HG03565 (cell line): ENCODE data around the gene GYG1.

ENCODE experiments used
- ATAC-seq: cut with Tn5 transposase; IDR thresholded peaks from one replicate; pipeline ENCODE4 v1.9.1; 2021; ENCODE audit warnings: mild to moderate bottlenecking, moderate library complexity; ENCODE audit not compliant: unreplicated experiment

The GYG1 gene

DNA sequence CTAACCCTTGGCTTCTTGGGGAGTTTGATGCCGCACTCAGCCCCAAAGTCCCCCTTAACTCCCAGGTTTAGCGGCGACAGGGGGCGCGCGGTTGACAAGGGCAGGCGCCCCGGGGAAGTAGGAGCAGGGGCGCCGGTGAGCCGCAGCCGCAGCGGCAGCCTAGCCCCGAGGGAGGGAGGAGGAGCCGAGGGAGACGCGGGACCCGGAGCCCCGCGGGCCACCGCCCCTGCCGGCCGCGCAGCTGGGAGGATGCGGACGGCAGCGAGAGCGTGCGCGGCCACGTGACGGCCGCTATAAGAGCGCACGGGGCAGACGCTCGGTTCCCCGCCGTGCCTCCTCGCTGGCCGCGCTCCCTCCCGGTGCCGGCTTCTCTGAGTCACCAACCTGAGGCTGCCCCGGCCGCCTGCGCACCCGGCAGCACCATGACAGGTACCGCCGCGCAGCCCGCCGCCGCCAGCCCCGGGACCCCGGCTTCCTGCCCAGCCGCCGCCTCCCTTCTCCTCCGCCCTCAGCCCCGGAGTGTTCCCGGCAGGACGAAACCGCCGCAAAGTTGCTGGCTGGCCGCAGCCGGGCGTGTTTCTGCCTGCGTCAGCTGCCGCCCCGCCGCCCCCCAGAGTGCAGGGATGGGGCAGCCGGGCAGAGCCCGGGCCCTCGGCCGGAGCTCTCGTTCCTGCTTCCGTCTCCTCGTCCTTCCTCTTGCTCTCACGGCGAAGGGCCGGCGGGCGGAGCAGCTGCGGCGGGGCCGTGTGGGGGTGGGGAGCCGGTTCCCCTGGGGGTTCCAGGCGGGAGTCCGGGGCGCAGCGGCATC, at the start of gene GYG1:
Gene GYG1, plus strand, starts transcription at position 322 of the 808 bp plus-strand sequence. Its CDS starts 101 bp downstream, at position 423.
- ATAC-seq = peak; percentile 85

GRCh38 chr3:148943506-148944205, 47.7 kb upstream of the GYG1 start:
- ATAC-seq = peak; percentile 99

DNA sequence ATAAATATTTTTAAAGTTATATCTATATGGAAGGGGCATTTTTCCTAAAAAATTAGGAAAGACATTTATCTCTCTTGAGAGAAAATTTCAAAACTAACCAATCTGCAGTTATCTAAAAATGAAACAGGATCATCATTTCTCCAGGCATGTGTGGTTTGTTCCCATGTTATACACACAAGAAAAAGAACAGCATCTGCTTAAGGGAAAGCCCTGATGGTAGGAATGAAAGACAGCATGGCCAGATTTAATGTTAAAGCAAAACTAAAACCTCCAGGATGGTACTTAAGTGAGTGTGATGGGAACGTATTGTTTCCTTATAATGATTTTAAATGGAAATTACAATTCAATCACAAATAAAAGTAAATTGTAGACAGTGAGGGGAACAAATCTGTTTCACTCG, 46.2 kb upstream of the GYG1 start:
- ATAC-seq = no peak

DNA sequence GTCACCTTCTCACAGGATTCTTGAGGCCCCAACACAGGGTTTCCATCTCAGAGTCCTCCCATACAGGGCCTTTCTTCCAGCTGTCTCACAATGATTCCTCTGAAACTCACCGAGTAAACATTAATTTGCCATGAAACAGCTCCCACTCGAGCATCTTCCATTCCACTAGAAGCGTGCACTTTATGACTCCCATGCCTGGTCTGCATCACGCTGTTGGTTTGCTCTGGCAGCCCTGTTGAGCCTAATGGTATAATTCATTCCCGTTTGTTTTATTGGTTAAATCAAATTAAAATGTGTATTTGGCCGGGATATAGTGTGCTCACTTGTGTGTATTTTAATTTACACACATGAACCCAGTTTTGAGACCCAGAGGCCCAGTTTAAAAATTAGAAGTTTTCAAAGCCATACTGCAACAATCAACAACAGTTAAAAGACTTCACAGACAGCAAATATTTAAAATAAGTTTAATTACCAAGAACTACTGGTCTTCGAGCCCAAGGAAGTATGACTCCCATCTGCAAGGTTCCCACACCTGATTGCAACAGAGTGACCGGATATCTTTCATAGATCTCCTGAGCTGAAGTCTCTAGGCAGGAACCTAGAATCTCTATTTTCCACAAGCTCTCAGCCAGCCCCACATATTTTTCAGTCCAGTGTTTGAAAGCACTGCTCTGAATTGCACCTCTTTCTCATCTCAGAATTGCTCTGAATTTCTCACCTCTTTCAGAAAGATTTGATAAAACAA, 42.3 kb upstream of the GYG1 start:
- no peak for ATAC-seq

DNA sequence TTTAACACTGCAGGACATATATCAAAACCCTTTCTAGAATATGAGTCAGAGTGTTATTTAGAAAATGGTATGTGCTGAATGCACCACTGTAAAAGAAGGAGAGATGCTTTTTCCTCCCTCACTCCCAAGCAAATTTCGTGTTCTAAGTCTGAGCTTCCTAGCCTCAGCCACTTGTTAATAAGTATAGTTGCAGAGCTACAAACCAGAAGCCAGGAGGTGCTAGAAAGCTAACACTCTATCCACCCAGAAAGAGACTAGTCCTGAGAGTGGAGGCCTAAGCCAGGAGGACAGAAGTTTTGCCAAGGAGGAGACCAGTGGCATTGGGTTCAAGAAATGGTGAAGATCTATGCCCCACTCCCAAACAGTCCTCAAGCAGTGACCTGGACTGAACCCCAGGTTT, 40.5 kb upstream of the GYG1 start:
- peak; percentile 71 for ATAC-seq

DNA sequence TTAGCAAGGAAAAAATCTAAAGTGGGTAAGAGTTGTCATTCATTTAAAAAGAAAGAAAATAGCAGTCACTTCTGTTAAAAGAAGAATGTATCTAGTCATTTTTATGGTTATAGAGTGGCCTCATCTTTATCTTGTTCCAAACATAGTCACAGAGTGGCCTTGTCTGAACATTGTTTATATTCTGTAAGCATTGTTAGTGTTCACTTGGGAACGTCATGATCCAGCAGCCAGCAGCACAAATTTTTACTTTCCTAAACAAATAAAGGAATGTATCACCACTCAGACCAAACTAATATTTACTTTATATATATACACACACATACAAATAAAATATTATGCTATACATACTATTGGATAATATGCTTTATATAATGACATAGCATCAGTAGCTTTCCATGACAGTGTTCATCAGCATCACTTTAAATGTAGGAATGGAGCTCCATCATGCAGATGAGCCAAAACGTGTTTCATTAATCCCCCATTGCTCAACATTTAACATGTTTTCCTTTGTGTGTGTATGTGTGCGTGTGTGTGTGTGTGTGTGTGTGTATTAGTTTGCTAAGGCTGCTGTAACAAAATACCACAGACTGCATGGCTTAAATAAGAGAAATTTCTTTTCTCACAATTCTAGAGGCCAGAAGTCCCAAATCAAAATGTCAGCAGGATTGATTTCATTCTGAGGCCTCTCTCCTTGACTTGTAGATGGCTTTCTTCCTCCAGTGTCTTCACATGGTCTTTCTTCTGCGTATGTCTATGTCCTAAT, 39.6 kb upstream of the GYG1 start:
- no peak for ATAC-seq

GRCh38 chr3:148953094-148953493, 38.2 kb upstream of the GYG1 start:
- ATAC-seq = no peak

GRCh38 chr3:148954981-148955380, 36.4 kb upstream of the GYG1 start:
- ATAC-seq = no peak

DNA sequence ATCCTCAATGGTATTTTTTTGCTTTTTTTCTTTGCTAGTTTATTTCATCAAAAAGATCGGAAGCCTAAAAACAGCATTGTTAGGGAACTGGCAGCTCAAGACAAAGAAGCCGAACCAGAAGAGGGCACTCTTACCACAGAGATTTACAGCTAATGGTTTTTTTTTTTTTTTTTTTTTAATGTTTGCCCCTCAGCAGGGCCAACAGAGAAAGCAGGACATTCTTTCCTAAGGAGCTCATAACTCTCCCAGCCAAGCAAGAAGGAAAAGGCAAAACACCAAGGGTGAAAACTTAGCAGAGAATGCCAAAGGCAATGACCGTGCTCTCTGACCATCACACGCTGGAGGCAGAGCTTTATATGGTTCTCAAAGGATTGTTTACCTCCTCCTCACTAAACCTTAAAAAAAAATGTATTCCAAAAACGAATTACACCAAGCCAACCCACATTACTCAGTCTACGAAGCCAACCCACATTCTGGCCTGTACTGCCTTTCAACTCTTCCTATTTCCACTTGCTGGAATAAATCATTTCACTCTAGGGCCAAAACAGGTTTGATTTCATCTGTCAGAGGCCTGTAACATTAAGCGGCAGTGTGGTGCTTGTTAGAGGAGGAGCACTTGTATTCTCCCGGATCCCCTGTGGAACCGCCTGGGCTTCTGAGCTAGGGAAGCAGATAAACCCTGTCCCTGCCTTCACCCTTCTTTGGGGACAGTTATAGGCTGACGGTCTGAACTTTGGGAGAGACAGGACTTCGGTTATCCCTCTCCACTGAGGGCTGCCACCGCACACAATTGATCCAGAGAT, 35.6 kb upstream of the GYG1 start:
- no peak for ATAC-seq

GRCh38 chr3:148957586-148957985, 33.8 kb upstream of the GYG1 start:
- no peak for ATAC-seq

GRCh38 chr3:148958696-148959095, 32.6 kb upstream of the GYG1 start:
- no peak for ATAC-seq

DNA sequence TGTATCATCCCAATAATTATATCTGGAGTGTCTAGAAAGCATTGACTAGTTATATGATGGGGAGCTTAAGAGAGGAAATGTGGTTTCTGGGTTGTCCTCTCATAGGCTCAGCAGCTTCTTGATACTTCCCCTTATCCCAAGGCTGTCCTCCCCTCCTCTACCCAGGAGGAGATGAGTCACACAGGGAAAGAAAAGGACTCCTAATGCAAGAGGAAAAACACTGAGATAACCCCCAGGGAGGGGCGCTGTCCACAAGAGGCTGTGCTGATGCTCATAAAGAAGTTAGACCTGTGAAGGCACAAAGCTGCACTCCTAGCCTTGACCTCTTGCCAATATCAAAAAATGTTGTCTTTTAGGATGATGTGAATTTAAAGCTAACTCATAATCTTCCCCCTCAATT, 28.8 kb upstream of the GYG1 start:
- ATAC-seq = no peak

- no peak for ATAC-seq
Observed at GRCh38 chr3:148964809-148965208, 26.5 kb upstream of the GYG1 start.

- ATAC-seq = no peak
Observed at GRCh38 chr3:148968321-148968720, 23.0 kb upstream of the GYG1 start.

DNA sequence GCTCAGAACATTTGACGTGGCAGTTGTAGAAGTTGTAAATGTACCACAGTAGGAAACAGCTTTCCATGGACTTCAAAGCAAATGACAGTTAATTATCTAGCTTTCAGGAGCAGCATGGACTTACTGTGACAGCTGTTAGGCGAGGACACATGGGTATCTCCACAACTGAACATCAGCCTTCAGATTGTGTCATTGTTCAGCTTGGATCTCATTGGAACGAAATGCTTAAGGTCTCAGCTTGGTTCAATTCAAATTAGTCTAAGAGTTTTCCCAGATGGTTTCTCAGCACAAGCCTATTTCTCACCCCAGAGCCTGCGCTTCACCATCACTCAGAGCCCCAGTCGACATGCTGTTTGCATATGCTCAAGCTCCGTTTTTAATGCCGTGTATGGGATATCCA, 21.1 kb upstream of the GYG1 start:
- ATAC-seq = no peak

DNA sequence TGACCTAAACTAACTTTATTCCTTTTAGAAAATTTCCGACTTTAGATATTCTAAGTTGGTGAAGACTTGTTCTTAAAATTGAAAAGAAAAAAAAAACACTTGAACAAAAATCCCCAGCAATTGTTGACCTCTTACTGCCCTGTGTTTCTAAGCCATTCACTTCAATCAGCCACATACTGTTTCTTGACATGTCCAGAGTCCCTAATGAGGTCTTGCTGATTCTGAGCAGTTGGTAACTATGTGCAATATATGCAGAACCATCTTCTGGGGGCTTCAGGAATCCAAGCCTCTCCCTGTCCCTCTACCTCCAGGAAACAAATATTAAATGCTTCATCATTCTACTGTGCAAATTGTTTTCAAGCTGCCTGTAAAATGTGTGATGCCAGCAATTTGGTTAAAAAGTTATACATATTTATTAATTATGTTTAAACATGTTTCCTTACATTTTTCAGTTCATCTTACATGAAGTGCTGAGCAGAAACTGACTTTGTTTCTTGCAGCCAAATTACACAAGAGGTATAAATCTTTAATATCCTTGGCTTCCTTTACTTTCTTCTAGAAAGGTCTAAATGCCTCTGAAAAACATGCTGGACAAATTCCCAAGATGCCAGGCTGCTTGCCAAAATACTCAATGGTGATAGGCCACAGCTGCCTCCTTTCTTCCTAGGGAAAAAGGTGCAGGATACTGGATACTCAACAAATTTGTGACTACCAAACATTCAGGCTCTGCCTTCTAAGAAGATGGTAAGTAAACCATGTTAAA, 19.8 kb upstream of the GYG1 start:
- no peak for ATAC-seq

- no peak for ATAC-seq
Observed at GRCh38 chr3:148974726-148975125, 16.6 kb upstream of the GYG1 start.

- ATAC-seq = no peak
Observed at GRCh38 chr3:148975248-148975647, 16.1 kb upstream of the GYG1 start.

GRCh38 chr3:148975696-148976095, 15.6 kb upstream of the GYG1 start:
- no peak for ATAC-seq
